ENCODE measurements around the gene CHST14.

The CHST14 gene

GRCh38 chr15:40463886-40464545, 6.8 kb upstream of the CHST14 start:
- H3K4me1 Mint-ChIP-seq = peaks cover 9 to 15% of the 10 kb centered on the region in 2 donors
- H3K4me3 Mint-ChIP-seq = no peak overlapping the region
- DNase-seq (no peak), ATAC-seq (replicated peaks) (no peak)
- H3K36me3 Mint-ChIP-seq = peaks cover 14 to 15% of the 10 kb centered on the region in 2 donors
- no peak overlapping the region for H3K27ac Mint-ChIP-seq
- no peaks in the 10 kb centered on the region for H3K9me3 Mint-ChIP-seq
- no peaks in the 10 kb centered on the region for H3K27me3 Mint-ChIP-seq

GRCh38 chr15:40464595-40465185, 6.1 kb upstream of the CHST14 start:
- Mint-ChIP-seq H3K4me1 (peaks cover 15 to 17% of the 10 kb centered on the region in 2 donors), H3K4me3 (no peak overlapping the region), H3K27me3 (no peaks in the 10 kb centered on the region), H3K9me3 (no peaks in the 10 kb centered on the region), H3K36me3 (peaks cover 10 to 11% of the 10 kb centered on the region in 2 donors), H3K27ac (peak overlapping the region; percentile 65)
- no peak for DNase-seq
- ATAC-seq (replicated peaks) = no peak

DNA sequence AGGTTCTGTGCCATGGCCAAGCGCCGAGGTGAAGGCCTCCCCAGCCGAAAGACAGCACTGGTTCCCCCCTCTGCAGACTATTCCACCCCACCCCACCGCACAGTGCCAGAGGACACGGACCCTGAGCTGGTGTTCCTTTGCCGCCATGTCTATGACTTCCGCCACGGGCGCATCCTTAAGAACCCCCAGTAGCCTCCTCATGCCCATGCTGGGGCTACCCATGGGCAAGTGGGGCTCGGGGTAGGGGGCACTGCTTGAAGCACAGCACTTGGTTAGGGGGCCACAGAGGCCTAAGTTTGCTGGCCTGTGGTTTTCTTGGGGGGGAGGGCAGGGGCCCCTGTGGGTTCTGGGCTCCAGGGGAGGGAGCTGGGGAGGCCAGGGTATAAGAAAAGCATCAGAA, 4.8 kb upstream of the CHST14 start:
- Mint-ChIP-seq H3K36me3 (peaks cover 10 to 11% of the 10 kb centered on the region in 2 donors), H3K9me3 (no peaks in the 10 kb centered on the region), H3K27me3 (no peaks in the 10 kb centered on the region), H3K4me1 (peaks cover 16 to 24% of the 10 kb centered on the region in 2 donors), H3K4me3 (no peak overlapping the region), H3K27ac (no peak overlapping the region)
- DNase-seq = no peak
- no peak for ATAC-seq (replicated peaks)

- peaks cover 18 to 27% of the 10 kb centered on the region in 2 donors for H3K4me1 Mint-ChIP-seq
- H3K4me3 Mint-ChIP-seq = no peak overlapping the region
These were observed 4.1 kb upstream of the CHST14 start for GRCh38 chr15:40466426-40467260.

DNA sequence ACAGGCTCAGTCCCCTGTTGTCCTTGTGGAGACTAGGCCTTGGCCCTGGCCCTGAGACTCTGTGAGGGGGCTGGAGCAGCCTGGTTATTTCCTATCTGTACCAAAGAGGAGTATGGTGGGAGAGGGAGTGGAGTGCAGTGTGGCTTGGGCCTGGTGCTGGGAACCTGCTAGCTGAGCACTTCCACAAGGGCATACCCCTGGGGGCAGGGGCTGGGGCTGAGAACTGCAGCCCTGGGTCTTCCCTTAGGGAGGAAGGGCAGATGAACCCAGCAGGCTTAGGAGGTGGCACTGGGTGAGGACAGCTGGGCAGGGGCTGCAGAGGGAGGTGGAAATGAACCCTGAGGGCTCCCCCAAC, 3.5 kb upstream of the CHST14 start:
- DNase-seq (no peak), ATAC-seq (replicated peaks) (no peak)
- H3K9me3 Mint-ChIP-seq = no peaks in the 10 kb centered on the region
- no peaks in the 10 kb centered on the region for H3K27me3 Mint-ChIP-seq
- H3K4me3 Mint-ChIP-seq = no peak overlapping the region
- H3K36me3 Mint-ChIP-seq = peaks cover 10 to 11% of the 10 kb centered on the region in 2 donors
- peak overlapping the region; percentile 68 for H3K27ac Mint-ChIP-seq
- H3K4me1 Mint-ChIP-seq = peaks cover 23 to 33% of the 10 kb centered on the region in 2 donors

More at GRCh38 chr15:40466426-40467260, 4.1 kb upstream of the CHST14 start:
- peaks cover 10 to 11% of the 10 kb centered on the region in 2 donors for H3K36me3 Mint-ChIP-seq
- H3K9me3 Mint-ChIP-seq = no peaks in the 10 kb centered on the region
- H3K27ac Mint-ChIP-seq = no peak overlapping the region
- ATAC-seq (replicated peaks) (no peak), DNase-seq (no peak)
- no peaks in the 10 kb centered on the region for H3K27me3 Mint-ChIP-seq

DNA sequence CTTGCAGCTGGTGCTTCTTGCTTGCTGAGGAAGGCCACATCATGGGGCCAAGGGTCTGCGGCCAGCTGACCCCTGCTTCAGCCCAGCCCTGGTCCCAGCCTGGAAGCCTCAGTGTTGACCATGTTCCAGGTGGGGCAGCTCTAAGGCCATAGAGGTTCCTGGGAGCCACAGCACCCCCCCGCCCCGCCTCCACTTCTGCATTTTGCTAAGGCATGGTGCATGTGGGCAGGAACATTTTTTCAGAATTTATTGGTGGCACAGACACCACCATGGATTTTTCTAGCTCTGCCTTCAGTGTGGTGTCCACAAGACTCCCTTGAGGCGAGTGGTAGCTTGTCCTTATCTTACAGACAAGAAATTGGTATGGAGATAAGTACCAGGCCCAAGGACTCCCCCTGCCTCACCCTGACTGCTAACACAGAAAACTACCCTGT, 1.9 kb upstream of the CHST14 start:
- Mint-ChIP-seq H3K4me3 (no peak overlapping the region), H3K9me3 (no peaks in the 10 kb centered on the region), H3K4me1 (peaks cover 24 to 41% of the 10 kb centered on the region in 2 donors), H3K27me3 (no peaks in the 10 kb centered on the region), H3K36me3 (peaks cover 10 to 11% of the 10 kb centered on the region in 2 donors), H3K27ac (peak overlapping the region; percentile 14)
- DNase-seq (no peak), ATAC-seq (replicated peaks) (no peak)

GRCh38 chr15:40469776-40470390, 901 bp upstream of the CHST14 start:
- peak overlapping the region; percentile 66 for H3K27ac Mint-ChIP-seq
- peaks cover 20 to 39% of the 10 kb centered on the region in 2 donors for H3K4me1 Mint-ChIP-seq
- H3K36me3 Mint-ChIP-seq = peaks cover 7 to 10% of the 10 kb centered on the region in 2 donors
- H3K4me3 Mint-ChIP-seq = peak overlapping the region; percentile 41 to 52
- ATAC-seq (replicated peaks) (no peak), DNase-seq (no peak)
- no peaks in the 10 kb centered on the region for H3K9me3 Mint-ChIP-seq
- H3K27me3 Mint-ChIP-seq = no peaks in the 10 kb centered on the region

GRCh38 chr15:40471105-40471807, 472 bp downstream of the CHST14 start:
- DNase-seq (peak; percentile 18), ATAC-seq (replicated peaks) (peak; percentile 59 to 61)
- Mint-ChIP-seq H3K9me3 (no peaks in the 10 kb centered on the region), H3K4me3 (peak overlapping the region; percentile 87 to 92), H3K27ac (peak overlapping the region; percentile 88), H3K36me3 (peaks cover 2 to 7% of the 10 kb centered on the region in 2 donors), H3K4me1 (peaks cover 19 to 36% of the 10 kb centered on the region in 2 donors), H3K27me3 (no peaks in the 10 kb centered on the region)

- peak overlapping the region; percentile 87 to 92 for H3K4me3 Mint-ChIP-seq
- peak overlapping the region; percentile 88 for H3K27ac Mint-ChIP-seq
- H3K4me1 Mint-ChIP-seq = peaks cover 18 to 36% of the 10 kb centered on the region in 2 donors
- no peaks in the 10 kb centered on the region for H3K9me3 Mint-ChIP-seq
- no peak for DNase-seq
- no peaks in the 10 kb centered on the region for H3K27me3 Mint-ChIP-seq
- ATAC-seq (replicated peaks) = peak; percentile 57
- H3K36me3 Mint-ChIP-seq = peaks cover 1 to 3% of the 10 kb centered on the region in 2 donors
These were observed 995 bp downstream of the CHST14 start for GRCh38 chr15:40471808-40472150.

DNA sequence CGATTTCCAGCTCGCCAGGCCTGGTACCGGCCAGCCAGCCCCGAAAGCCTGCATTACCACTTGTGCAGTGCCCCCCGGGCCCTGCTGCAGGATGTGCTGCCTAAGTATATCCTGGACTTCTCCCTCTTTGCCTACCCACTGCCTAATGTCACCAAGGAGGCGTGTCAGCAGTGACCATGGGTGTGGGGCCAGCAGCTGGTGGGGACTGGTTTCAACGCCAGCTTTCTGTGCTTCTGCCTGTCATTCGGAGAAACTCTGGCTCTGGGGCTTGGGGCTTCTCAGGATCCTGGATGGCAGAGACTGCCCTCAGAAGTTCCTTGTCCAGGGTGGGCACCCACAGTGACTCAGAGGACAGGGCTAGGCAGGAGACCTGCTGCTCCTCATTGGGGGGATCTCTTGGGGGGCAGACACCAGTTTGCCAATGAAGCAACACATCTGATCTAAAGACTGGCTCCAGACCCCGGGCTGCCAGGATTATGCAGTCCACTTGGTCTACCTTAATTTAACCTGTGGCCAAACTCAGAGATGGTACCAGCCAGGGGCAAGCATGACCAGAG, 1.5 kb downstream of the CHST14 start:
- H3K9me3 Mint-ChIP-seq = no peaks in the 10 kb centered on the region
- peak overlapping the region; percentile 87 to 92 for H3K4me3 Mint-ChIP-seq
- no peaks in the 10 kb centered on the region for H3K27me3 Mint-ChIP-seq
- peaks cover 18 to 36% of the 10 kb centered on the region in 2 donors for H3K4me1 Mint-ChIP-seq
- no peak overlapping the region for H3K27ac Mint-ChIP-seq
- ATAC-seq (replicated peaks) (no peak), DNase-seq (no peak)
- H3K36me3 Mint-ChIP-seq = no peaks in the 10 kb centered on the region

GRCh38 chr15:40474581-40474980, 3.8 kb downstream of the CHST14 start:
- H3K27ac Mint-ChIP-seq = no peak overlapping the region
- ATAC-seq (replicated peaks) (no peak), DNase-seq (no peak)
- no peaks in the 10 kb centered on the region for H3K9me3 Mint-ChIP-seq
- peaks cover 6% of the 10 kb centered on the region in 2 donors for H3K27me3 Mint-ChIP-seq
- no peaks in the 10 kb centered on the region for H3K36me3 Mint-ChIP-seq
- peaks cover 13 to 31% of the 10 kb centered on the region in 2 donors for H3K4me1 Mint-ChIP-seq
- no peak overlapping the region for H3K4me3 Mint-ChIP-seq

DNA sequence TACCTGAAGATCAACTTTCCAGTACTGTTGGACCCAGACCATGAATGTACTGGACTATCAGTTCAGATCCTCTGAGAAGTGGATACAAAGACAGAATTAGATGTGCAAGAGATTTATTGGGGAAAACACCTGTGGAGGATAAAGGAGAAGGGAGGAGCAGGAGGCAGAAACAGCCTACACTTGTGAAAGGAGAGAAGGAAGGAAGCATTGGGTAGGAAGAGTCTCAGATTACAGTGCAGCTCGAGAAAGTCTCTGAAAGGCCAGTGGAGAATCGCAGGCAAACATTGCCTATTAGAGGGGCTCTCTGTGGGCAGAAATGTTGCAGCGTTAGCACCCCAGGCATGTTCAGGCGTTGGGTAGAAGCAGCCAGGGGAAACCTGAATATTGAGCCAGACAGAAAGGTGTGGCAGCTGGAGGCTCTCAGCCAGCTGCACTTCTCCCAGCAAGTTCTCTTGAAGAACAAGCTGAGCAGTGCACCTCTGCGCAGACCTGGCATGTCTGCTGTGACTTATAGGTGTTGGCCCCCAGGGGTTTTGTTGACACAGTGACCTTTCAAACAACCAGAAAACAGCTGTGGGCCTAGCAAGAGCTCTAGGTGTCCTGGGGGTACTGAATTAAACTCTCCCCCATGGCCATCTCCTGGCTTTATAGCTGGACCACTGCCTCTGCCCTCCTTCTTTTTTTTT, 7.0 kb downstream of the CHST14 start:
- Mint-ChIP-seq H3K4me1 (peaks cover 3 to 9% of the 10 kb centered on the region in 2 donors), H3K4me3 (no peak overlapping the region), H3K9me3 (no peaks in the 10 kb centered on the region), H3K27ac (no peak overlapping the region), H3K36me3 (no peaks in the 10 kb centered on the region), H3K27me3 (peaks cover 7 to 10% of the 10 kb centered on the region in 2 donors)
- no peak for DNase-seq
- ATAC-seq (replicated peaks) = no peak

- H3K27me3 Mint-ChIP-seq = peaks cover 10% of the 10 kb centered on the region in 2 donors
- H3K36me3 Mint-ChIP-seq = no peaks in the 10 kb centered on the region
- H3K4me3 Mint-ChIP-seq = no peak overlapping the region
- DNase-seq (no peak), ATAC-seq (replicated peaks) (no peak)
- peaks cover 3 to 6% of the 10 kb centered on the region in 2 donors for H3K4me1 Mint-ChIP-seq
- H3K27ac Mint-ChIP-seq = no peak overlapping the region
- H3K9me3 Mint-ChIP-seq = no peaks in the 10 kb centered on the region
These were observed 8.2 kb downstream of the CHST14 start for GRCh38 chr15:40479024-40479423.

Data from stimulated activated naive B cell treated with anti-CD40 and anti-IgM and Interleukin-4, amounts not matched to agents 10 μg/mL and 1 μg/mL and 100 μg/mL, for 72 hours (primary cell).